ENCODE results near the gene GPR89A.

DNA sequence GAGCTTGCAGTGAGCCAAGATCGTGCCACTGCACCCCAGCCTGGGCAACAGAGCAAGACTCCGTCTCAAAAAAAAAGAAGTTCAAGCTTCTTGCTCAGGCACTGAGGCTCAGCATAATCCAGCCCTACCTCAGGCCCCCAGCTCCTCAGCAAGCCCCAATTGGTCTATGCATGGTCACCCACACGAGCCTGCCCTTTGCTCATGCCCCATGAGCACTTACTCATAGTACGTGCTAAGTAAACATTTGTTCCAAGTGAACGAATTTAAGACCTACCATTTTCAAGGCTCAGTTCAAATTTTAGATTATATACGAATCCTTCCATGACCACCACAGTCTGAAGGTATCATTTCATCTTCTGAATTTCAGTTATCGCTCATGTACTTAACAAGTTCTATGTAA, 95.0 kb downstream of the GPR89A start:
- TF ChIP-seq, protein P1, sequence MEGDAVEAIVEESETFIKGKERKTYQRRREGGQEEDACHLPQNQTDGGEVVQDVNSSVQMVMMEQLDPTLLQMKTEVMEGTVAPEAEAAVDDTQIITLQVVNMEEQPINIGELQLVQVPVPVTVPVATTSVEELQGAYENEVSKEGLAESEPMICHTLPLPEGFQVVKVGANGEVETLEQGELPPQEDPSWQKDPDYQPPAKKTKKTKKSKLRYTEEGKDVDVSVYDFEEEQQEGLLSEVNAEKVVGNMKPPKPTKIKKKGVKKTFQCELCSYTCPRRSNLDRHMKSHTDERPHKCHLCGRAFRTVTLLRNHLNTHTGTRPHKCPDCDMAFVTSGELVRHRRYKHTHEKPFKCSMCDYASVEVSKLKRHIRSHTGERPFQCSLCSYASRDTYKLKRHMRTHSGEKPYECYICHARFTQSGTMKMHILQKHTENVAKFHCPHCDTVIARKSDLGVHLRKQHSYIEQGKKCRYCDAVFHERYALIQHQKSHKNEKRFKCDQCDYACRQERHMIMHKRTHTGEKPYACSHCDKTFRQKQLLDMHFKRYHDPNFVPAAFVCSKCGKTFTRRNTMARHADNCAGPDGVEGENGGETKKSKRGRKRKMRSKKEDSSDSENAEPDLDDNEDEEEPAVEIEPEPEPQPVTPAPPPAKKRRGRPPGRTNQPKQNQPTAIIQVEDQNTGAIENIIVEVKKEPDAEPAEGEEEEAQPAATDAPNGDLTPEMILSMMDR (IDR thresholded peaks at IDR 0.05): no peak
- no peak for TF ChIP-seq POLR2A (IDR thresholded peaks at IDR 0.05)
